HEK293 (cell line): Measurements from ENCODE around the gene PCLO.

Source experiments
- CTCF ChIA-PET: fragments of 350-600 bp; formaldehyde crosslinking; extraction: SDS; loops from one replicate; lab custom pipeline; 2021; ENCODE audit warnings: antibody characterized with exemption; lab: Yijun Ruan, JAX
- POLR2A ChIA-PET: fragments of 300-600 bp; formaldehyde crosslinking; extraction: SDS; loops from one replicate; lab custom pipeline; 2020; ENCODE audit warnings: antibody characterized with exemption, inconsistent platforms; lab: Yijun Ruan, JAX
- H3K27ac ChIP-seq: fragments of 200-500 bp; sonication (Bioruptor generic); 2 replicates; pipeline ENCODE4 v1.5.1; 2014; ENCODE audit warnings: low read depth, low read length, control low read depth, inconsistent platforms; ENCODE audit errors: extremely low read depth
- H3K36me3 ChIP-seq, 2 experiments: fragments of 200-500 bp in 1 of 2; sonication (Bioruptor generic) in 1 of 2; 1 replicate in 1 of 2; 2 replicates in 1 of 2; pipeline ENCODE4 v1.5.1; 2014 to 2017; ENCODE audit warnings: inconsistent platforms in 2 of 2, low read length in 2 of 2; ENCODE audit not compliant: control insufficient read depth in 2 of 2, insufficient read depth in 1 of 2
- H3K4me1 ChIP-seq: fragments of 200-500 bp; sonication (Bioruptor generic); 2 replicates; pipeline ENCODE4 v1.5.1; 2014; ENCODE audit warnings: mild to moderate bottlenecking, low read length, inconsistent platforms; ENCODE audit not compliant: control insufficient read depth, insufficient read depth
- H3K4me3 ChIP-seq: 2 replicates; pipeline ENCODE4 v1.5.1; 2011; ENCODE audit warnings: low read depth, mild to moderate bottlenecking, control low read depth, low read length, moderate library complexity
- H3K9me3 ChIP-seq: fragments of 200-500 bp; sonication (Bioruptor generic); 2 replicates; pipeline ENCODE4 v1.5.1; 2014; ENCODE audit warnings: low read depth, low read length, inconsistent platforms; ENCODE audit not compliant: control insufficient read depth, insufficient read depth
- GLIS1 ChIP-seq: fragments of 450-650 bp; formaldehyde crosslinking; IDR thresholded peaks from 2 replicates; pipeline ENCODE4 v1.5.1; 2016; ENCODE audit warnings: missing biosample characterization, missing genetic modification characterization
- OSR2 ChIP-seq: fragments of 450-650 bp; formaldehyde crosslinking; IDR thresholded peaks from 2 replicates; pipeline ENCODE4 v1.5.1; 2016; ENCODE audit warnings: missing biosample characterization, missing genetic modification characterization
- REST ChIP-seq: fragments of 450-650 bp; formaldehyde crosslinking; IDR thresholded peaks from 2 replicates; pipeline ENCODE4 v1.5.1; 2016; ENCODE audit warnings: missing biosample characterization, missing genetic modification characterization
- SP3 ChIP-seq: fragments of 450-650 bp; formaldehyde crosslinking; IDR thresholded peaks from 2 replicates; pipeline ENCODE4 v1.5.1; 2016; ENCODE audit warnings: missing biosample characterization, missing genetic modification characterization
- YY2 ChIP-seq: fragments of 450-650 bp; formaldehyde crosslinking; IDR thresholded peaks from 2 replicates; pipeline ENCODE4 v1.5.1; 2016; ENCODE audit warnings: missing biosample characterization, missing genetic modification characterization
- ZBTB8A ChIP-seq: fragments of 450-650 bp; formaldehyde crosslinking; IDR thresholded peaks from 2 replicates; pipeline ENCODE4 v1.5.1; 2016; ENCODE audit warnings: missing biosample characterization, missing genetic modification characterization
- ZFP41 ChIP-seq: fragments of 450-650 bp; formaldehyde crosslinking; IDR thresholded peaks from 2 replicates; pipeline ENCODE4 v1.5.1; 2016; ENCODE audit warnings: missing biosample characterization, missing genetic modification characterization, borderline replicate concordance
- ZIC2 ChIP-seq: fragments of 450-650 bp; formaldehyde crosslinking; IDR thresholded peaks from 2 replicates; pipeline ENCODE4 v1.5.1; 2016; ENCODE audit warnings: missing biosample characterization, missing genetic modification characterization
- ZNF133 ChIP-seq: fragments of 450-650 bp; formaldehyde crosslinking; IDR thresholded peaks from 2 replicates; pipeline ENCODE4 v1.5.1; 2016; ENCODE audit warnings: missing biosample characterization, missing genetic modification characterization
- ZNF280D ChIP-seq: fragments of 450-650 bp; formaldehyde crosslinking; IDR thresholded peaks from 2 replicates; pipeline ENCODE4 v1.5.1; 2016; ENCODE audit warnings: missing biosample characterization, missing genetic modification characterization
- ZNF610 ChIP-seq: fragments of 450-650 bp; formaldehyde crosslinking; IDR thresholded peaks from 2 replicates; pipeline ENCODE4 v1.5.1; 2016; ENCODE audit warnings: missing biosample characterization, missing genetic modification characterization, borderline replicate concordance
- ZNF624 ChIP-seq: fragments of 450-650 bp; formaldehyde crosslinking; IDR thresholded peaks from 2 replicates; pipeline ENCODE4 v1.5.1; 2017; ENCODE audit warnings: missing biosample characterization, missing genetic modification characterization
- ZNF626 ChIP-seq: fragments of 450-650 bp; sonication (Bioruptor Pico); formaldehyde crosslinking; IDR thresholded peaks from 2 replicates; pipeline ENCODE4 v1.5.1; 2018; ENCODE audit warnings: missing biosample characterization, missing genetic modification characterization, inconsistent platforms
- ZNF692 ChIP-seq: fragments of 450-650 bp; formaldehyde crosslinking; IDR thresholded peaks from 2 replicates; pipeline ENCODE4 v1.5.1; 2016; ENCODE audit warnings: missing biosample characterization, missing genetic modification characterization
- ZNF776 ChIP-seq: fragments of 450-650 bp; formaldehyde crosslinking; IDR thresholded peaks from 2 replicates; pipeline ENCODE4 v1.5.0; 2017; ENCODE audit warnings: missing biosample characterization, missing genetic modification characterization, borderline replicate concordance

Gene PCLO

GRCh38 chr7:82961240-82961639, 201.4 kb downstream of the PCLO start:
- POLR2A ChIA-PET: no interaction called here
- no peaks in the 10 kb centered on the region for H3K36me3 ChIP-seq
- TF ChIP-seq GLIS1 (no peak), ZNF280D (tag by site-specific recombination) (no peak), ZBTB8A (no peak), ZNF776 (tag by site-specific recombination) (no peak), ZNF133 (tag by site-specific recombination) (no peak), SP3 (tag by site-specific recombination) (no peak)
- H3K4me1 ChIP-seq: no peaks in the 10 kb centered on the region
- CTCF ChIA-PET: interaction anchor here (0.8 kb wide), 1 partner anchor 150 kb away, joined by 3 read pairs; no protein-coding TSS in a partner anchor
- no peak overlapping the region for H3K27ac ChIP-seq
- no peak overlapping the region for H3K4me3 ChIP-seq
- no peaks in the 10 kb centered on the region; the same call in 1 of the 2 replicates for H3K9me3 ChIP-seq

- Histone ChIP-seq H3K4me3 (no peak overlapping the region), H3K36me3 (no peaks in the 10 kb centered on the region), H3K9me3 (no peaks in the 10 kb centered on the region; the same call in 1 of the 2 replicates), H3K27ac (no peak overlapping the region), H3K4me1 (no peaks in the 10 kb centered on the region)
- ChIA-PET CTCF (interaction anchor here (0.6 kb wide), 1 partner anchor 99 kb away, joined by 4 read pairs; no protein-coding TSS in a partner anchor), POLR2A (no interaction called here)
- no peak for TF ChIP-seq REST (tag by site-specific recombination)
- TF ChIP-seq ZNF692: no peak
- no peak for TF ChIP-seq ZNF624
- TF ChIP-seq ZNF610 (tag by site-specific recombination): no peak
- TF ChIP-seq ZFP41 (tag by site-specific recombination): no peak
- TF ChIP-seq YY2 (tag by site-specific recombination): no peak
- no peak for TF ChIP-seq ZIC2 (tag by site-specific recombination)
- no peak for TF ChIP-seq ZNF626 (tag by site-specific recombination)
- no peak for TF ChIP-seq OSR2 (tag by site-specific recombination)
Observed at GRCh38 chr7:82959528-82959927, 203.2 kb downstream of the PCLO start.
